GM20431 (cell line): ENCODE data around the gene PCDH1.

ENCODE experiments used
- in situ Hi-C: fragments of 300-500 bp; cut with MseI, MboI; formaldehyde crosslinking; loops from one replicate; pipeline ENCODE4 v1.15.0; 2020; ENCODE audit warnings: low sequenced_read_pairs; ENCODE audit not compliant: unreplicated experiment

PCDH1 gene

DNA sequence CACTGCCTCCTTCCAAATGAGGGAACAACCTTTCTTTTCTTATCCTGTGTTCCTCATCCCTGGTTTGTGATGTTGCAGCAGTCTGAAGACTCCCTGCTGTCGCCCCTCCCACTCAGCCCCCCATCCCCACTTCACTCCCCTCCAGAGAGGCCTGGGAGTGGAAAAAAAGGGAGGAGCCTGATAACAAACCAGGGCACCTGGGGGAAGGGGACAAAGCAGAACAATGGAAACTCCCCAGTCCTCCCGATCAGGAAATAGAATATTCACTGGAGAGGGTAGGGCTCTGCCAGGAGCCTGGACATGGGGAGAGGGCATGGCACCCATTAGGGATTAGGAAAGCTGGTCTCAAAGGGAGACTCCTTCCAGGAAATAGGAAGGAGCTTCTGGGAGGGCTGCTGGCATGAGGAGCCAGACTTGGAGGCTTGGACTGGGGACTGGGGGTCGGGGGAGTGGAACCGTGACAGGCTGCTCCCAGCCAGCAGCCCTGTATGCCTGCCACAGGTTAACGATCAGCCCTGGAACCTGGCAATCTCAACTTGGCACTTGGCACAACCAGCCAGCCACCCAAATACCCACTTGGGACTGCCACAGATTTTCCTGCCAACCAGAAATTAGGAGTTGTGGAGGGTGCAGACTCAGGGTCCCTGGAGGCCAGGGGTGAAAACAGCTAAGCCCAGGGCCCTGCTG is 20.0 kb downstream of the PCDH1 start:
- in situ Hi-C loops = no loop called here

DNA sequence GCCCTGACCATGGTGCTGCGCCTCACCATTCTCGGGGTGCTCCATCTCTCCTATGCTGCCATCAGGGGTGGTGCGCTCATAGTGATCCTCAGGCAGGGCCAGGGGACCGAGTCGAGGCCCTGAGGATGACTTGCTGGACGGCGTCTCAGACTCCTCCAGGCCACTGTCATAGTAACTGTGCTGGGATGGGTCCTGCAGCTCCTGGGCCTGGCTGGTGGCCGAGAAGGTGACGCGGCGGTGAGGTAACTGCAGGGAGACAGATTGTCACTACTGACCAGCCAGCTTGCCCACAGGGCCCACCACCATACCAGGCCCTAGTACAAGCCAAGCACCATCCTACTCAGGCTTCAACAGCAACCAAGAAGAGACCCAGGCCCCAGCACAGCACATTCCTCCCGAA is 21.0 kb downstream of the PCDH1 start:
- in situ Hi-C loops = no loop called here

DNA sequence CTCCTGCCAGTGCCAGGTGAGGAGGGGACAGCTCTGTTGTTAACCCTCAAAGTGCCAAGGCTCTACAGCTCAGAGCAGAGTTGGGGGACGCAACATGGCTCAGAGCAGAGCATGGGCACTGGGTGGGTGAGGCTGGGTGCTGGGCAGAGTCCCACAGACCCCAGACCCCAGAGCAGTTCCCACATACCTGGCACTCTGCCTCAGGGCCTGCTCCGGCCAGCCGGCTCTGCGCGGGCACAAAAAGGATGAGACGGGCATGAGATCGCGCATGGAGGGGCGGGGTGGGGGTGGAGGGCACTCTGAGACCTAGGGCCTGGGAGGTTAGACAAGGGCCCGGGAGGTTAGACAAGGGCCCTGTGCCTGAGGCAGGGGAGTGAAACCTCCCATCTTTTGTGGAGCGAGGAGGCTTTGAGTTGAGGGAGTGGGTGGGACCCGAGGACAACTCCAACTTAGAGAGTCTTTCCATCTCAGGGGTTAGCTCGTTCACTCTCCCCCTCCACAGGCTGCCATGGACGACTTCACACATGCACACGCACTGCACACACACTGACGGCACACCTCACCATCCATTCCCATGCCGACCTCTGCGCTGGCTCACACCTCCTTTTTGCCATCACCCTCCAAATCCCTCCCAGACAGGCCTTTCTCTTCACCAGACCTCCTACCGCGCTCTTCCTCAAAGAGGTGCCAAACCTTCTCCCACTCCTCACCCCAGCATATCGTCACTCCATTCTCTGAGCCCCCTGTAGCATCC is 22.0 kb downstream of the PCDH1 start:
- in situ Hi-C loops = no loop called here

DNA sequence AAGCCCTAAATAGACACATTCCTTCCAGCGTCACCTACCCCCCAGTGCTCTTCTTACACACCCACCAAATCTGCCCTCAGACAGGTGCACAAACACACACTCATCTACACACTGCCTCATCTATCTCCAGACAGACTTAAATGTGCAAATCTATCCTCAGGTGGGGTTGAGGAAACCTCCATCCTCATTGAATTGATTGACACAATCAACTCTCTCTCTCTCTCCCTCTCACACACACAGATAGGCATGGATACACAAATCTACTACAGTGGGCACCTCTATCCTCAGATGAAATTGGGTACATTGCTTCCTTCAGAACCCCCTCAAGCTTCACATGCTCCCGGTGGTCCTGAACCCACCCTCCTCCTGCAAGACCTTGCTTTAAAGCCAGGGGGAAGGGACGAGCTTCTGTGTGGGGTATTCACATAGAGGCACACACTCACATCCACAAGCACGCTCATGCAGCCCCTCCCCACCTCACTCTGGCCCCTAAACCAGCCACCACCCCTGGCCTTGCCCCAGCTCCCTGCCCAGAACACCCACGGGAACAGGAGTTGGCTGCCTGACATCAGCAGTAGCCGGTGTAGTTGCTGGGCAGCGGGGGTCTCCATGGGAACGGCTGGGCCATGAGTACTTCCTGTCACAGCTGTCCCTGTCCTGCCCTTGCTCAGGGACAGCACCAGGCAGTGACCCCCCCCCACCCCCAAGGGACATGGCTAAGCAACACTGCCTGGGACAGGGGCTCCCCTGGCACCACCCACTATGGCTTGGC is 22.8 kb downstream of the PCDH1 start:
- in situ Hi-C loops = no loop called here

DNA sequence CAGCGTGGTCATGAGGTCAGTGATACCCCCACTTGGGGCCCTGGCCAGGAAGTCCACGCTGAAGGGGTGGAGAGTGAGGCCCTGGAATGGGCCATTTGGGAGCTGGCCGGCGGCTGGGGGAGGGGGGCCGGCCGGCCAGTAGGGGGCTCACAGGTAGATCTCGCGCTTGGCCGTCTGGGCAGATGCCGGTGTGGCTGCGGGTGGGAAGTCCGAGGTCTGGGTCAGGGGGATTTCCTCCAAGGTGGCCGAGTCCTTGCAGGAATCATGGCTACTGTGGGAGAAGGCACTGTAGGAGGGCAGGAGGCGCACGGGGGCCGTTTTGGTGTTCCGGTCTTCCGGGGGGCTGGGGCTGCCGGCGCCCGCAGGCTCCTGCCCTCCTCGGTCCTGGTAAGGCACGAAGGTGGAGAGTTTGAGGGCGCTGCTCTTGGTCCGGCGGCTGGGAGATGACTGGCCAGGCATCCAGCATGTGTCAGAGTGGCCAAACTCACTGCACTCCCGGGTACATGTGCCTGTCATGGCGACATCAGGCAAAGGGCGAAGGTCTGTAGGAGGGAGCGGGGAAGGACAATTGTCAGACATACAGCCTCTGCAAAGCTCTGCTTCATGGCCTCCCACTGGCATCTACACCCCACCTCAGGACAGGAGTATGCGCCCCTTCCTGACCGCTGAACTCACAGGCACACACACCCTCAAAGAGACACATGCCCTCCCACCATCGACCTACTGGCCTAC is 24.1 kb downstream of the PCDH1 start:
- in situ Hi-C loops = no loop called here

DNA sequence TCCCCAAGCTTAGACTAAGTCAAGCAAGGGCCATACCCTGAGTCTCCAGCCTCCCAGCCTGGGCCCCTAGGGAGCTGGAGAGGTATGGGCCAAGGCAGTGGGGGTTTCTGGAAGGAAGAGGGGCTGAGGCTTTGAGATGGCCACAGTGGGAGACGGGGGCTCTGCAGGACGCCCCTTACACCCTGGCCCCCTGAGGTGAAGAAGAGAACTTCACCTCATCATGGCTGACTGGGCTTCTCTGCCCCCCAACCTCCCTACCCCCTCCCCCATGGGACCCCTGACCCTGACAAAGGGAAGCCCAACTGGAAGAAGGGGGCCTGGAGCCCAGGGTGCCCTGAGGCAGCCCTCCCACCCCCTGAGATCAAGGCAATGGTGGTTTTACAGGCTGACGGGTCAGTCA is 25.8 kb downstream of the PCDH1 start:
- in situ Hi-C loops = no loop called here

DNA sequence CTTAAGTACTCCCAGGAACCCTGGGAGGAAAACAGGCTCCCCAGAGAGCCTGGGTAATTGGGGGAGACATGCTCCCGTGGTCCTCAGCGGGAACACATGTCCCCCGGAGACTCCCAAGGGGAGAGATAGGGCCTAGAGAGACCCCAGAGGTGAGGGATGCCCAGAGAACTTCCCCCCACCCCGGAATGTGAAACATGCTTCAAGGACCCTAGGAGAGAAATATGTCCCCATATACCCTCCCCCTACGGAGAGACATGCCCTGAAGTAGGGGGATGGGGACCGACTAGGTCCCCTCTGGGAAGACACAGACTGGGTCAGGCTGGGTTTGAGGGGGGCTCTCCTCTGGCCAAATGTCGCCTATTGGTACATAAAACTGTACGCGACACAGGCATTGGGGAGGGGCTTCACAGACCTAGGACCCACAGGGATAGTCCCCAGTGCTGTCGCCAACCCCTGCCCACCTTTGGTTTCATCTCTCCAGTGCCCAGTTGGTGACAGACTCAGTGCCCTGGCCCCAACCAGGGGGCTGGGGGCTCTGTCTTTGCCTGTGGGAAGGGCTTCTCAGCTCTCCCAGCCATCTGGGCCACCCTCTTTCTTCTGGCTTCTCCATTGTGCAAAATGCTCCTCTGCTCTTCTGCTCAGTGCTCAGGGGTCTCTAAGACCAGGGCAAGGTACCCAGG is 26.9 kb downstream of the PCDH1 start:
- in situ Hi-C loops = no loop called here

DNA sequence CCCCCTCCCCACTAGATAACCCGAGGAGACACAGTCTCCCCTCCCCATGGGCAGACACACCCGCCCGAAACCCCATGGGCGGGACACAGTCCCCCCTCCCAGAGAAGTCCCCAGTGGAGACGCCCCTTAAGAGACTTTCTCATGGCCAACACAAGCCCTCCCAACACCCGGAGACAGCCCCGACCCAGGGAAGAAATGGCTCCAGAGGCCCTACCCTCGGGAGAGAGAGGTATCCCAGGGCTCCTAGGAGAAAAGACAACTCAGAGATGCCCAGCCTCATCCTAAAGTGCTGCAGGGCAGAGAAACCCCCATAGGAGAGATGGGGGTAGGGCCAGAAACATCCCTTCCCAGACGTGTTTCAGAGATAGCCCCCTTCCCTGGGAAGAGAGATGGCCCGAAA is 27.4 kb downstream of the PCDH1 start:
- in situ Hi-C loops = no loop called here

DNA sequence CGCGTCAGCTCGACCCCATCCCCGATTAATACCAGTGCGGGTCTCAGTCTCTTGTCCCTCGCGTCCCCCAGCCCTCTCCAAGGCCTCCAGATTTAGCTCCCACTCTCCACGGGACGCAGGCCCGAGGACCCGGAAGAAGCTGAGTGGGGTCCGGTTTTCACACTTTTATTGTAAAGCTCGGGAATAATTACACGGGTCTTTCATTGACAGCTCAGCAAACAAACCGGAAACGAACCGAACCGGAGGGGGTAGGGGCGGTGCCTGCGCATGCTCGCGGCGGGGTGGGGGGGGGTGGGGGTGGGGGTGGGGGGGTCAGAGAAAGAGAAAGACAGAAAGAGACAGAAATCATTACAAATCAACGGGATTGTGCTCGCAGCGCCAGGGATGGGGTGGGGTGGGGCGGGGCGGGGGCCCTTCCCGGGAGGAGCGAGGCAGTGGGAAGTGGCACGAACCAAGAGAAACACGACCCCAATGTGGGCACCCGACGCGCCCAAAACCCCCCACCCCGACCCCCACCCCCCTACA is 27.9 kb downstream of the PCDH1 start:
- in situ Hi-C loops = no loop called here

DNA sequence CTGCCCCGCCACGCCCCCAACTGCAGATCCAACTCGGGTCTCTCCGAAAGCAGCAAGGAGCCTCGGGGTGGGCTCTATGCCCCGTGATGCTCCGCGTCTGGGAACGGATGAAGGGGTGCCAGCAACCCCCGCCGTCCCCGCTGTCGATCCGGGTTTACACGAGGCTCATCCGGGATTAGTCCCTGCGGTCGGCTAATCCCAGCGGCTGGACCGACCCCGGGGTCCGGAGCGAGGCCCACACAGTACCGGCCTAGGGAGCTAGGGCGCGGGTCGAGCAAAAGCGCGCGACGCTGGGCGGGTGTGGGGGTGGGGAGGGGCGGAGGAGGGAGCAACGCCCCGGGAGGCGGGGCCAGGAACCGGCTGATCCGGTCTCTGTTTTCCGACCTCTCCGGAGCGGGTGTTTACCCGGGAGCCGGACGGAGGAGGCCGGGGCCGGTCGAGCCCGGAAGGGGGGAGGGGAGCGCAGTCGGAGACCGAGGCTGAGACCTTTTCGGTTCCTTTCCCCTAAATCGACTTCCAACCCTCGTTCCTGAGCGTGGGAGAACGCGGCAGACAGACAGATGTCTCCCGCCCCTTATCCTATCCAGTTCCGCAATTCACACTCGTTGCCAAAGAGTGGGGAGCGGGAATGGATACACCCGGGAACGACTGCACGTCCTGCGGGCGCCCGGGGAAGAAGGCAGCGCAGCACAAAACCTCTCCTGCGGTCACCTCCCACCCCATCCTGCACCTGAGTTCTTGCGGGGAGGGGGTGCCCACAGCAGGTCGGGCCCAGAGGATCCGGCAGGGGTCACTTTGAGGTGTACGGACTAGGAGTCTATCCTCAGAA is 28.6 kb downstream of the PCDH1 start:
- in situ Hi-C loops = no loop called here

DNA sequence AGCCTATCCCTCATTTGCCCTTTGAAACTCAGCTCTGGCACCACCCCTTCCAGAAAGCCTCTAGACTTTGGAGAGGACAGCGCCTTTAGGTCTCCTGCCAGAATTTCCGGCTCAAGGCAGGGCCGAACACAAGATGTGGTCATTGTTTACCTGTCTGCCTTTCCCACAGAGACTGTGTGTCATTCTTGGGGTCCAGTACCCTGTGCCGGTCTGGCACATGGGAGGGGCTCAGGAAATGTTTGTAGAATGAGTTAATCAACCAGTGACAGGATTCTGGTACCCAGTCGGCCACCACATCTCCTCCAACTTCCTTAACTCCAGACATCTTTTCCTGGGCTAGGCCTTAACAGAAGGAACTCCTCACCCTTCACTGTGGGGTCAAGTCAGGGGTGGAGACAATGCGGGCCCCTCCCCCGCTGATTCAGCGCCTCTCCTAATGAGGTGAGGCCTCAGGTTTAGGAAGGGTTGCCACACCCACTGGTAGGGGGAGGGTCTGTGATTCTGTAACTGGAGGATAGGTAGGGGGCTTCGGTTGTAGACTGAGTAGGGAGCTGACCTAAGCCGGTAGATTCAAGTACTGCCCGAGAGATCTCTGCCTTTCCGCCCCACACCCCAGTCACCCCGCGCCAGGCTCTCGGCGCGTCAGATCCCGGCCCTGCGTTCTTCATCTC is 29.3 kb downstream of the PCDH1 start:
- in situ Hi-C loops = no loop called here

DNA sequence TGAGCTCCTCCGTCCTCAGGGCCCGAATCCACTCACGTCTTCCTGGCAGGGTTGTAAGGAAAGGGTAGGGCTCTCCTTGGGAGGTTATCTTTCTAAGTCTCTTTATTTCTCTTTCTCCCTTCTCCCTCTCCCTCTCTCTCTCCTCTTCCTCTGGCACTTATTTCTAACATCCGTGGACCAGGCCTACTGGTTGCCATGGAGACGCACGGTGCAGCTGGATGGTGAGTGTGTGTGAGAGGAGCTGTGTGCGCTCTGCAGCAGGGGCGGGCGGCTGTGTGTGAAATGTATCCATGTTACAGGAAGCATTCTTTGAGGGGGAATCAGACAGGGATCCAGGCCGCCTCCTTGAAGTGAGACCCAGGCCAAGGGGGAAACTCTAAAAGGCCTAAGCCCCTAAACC is 32.2 kb downstream of the PCDH1 start:
- in situ Hi-C loops = no loop called here

DNA sequence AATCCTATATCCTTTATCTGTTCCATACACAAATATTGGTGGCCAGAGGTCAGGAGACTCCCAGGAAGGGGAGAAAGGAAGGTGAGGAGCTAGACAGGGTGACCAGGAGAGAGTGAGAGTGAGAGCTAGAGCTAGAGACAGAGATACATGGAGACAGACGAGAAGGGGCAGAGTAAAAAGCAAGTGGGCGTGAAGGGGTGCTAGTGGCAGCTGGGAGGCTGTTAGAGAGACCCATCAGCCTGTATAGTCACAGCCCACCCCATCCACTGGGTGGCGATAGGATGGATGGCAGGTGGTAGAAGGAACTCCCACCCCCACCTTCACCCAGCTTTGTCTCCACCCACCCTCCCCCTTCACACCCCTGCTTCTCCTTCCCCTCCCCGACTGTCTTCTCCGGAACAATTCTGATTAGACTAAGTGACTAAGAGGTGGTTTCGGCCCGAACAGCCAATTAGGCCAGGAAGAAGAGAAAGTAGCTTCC is 32.8 kb downstream of the PCDH1 start:
- in situ Hi-C loops = no loop called here

DNA sequence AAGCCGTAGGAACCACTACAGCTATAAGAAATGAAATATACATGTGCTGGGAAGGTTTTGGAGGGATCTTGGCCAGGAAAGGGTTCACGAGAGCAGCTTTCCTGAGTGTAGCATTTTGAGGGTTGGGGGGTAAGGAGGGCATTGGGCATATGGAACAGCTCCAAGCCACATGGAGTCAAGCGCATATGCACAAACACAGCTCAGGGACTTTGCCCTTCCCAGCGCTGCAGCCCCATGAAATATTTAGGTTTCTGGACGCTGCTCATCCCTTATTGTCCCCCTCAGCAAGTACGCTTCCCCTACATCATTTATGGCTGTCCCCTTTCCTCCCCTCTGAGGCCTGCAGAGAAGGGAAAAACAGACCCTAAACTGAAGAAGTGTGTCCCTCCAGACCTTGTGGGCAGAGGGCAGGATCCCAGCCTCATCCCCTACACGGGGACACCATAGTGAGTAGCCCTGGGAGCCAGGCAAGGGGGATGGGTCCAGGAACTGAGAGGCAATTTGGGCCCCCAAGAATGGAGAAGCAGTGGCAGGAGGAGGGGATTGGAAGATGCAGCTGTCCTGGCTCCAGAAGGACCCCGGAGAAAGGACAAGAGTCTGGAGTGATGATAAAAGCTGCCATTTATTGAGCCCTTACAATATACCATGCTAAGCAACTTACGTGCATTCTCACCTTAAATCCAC is 33.7 kb downstream of the PCDH1 start:
- in situ Hi-C loops = no loop called here

DNA sequence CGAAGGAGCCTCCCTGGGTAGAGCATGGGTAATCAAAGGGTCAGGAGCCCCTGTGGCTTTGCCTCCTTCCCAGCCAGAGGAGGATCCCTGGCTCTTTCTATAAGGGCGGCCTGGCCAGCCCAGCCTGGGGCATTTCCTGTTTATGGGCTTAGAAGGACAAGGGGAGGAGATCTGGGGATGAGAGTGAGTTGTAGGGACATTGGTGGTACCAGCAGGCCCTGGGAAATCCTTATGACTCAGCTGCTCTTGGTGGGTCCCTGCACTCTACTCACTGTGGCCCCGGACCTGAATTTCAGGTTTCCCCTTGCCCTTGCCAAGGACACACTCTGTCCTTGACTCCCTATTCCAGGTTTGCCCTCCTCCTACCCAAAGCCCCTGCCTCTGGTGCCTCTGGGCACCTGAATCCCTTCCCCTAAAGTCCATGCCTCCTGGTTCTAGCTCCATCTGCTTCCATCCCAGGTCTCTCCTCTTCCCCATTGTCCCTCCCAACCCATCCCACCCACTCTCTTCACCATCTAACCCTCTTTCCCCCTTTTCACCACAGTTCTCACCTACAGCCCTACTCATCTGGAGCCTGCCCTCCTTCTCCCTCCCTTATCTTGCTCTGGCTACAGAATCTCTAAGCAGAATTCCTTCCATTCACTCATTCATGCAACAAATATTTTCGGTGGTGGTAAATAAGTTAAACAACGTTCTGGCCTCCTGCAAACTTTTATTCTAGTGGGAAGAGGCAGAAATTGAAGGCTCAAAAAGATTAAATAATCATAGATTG is 34.9 kb downstream of the PCDH1 start:
- in situ Hi-C loops = no loop called here

DNA sequence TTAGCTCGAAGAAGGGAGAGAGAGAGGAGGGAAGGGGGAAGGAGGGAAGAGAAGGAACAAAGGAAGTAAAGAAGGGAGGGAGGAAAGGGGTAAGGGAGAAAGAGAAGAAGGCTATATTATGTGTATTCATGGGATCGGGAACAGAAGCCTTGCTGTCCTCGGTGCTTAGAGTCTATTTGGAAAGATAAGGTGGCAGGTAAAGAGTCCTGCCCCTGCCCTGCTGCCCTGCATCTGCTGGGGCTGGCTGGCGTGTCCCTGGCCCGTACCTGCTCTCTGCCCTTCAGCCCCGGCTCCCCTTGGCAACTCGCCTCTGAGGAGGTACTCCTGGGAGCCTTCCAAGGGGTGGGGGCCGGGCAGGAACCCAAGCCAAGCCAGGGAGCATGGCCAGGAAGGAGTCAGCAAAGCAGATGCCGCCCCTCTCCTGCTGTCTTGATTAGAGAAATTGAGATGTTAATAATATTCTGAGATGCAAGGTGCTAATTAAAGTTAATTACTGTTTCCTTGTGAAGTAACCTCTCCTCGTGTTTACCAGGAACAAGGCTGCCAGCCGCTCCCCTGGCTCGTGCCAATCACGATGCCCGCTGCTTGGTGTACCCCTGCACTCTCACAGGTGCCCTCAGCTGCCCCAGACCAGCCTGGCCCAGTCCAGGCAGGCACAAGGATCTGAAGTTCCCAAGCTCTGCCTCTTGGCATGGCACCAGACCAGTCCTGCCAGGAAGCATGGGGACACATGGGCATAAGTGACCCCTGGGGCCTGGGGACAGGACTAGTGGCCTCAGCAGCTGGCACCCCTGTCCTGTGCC is 36.6 kb downstream of the PCDH1 start:
- in situ Hi-C loops = no loop called here
